B cell (primary cell): Measurements from ENCODE around the gene ZNF777. TPM values are rescaled to one million over a fixed set of nuclear protein-coding genes. Genes with fewer than 3 reads are reported as not detected.
A peak's percentile ranks its signal among the peaks of the same experiment; 100 is the strongest.

Source experiments
- ATAC-seq: fragments of 200-7000 bp; cut with Tn5 transposase; one replicate; pipeline ENCODE4 v1.10.0; 2021; ENCODE audit warnings: low read depth, mild to moderate bottlenecking, moderate number of reproducible peaks, moderate library complexity
- CTCF ChIA-PET: fragments of 350-600 bp; sonication (Branson Sonifier 250); formaldehyde crosslinking; loops from one replicate; lab custom pipeline; 2021; ENCODE audit warnings: antibody characterized with exemption, inconsistent platforms; lab: Charles Lee
- POLR2A ChIA-PET: fragments of 350-600 bp; sonication (Branson Sonifier 250); formaldehyde crosslinking; loops from one replicate; lab custom pipeline; 2021; ENCODE audit warnings: antibody characterized with exemption; lab: Charles Lee
- DNase-seq: peaks from one replicate; pipeline ENCODE4 v3.0.0; 2013
- H2AFZ ChIP-seq: 2 replicates; pipeline ENCODE4 v1.6.1; 2012; ENCODE audit warnings: mild to moderate bottlenecking, low read depth, low read length; ENCODE audit not compliant: insufficient read depth, poor library complexity, severe bottlenecking
- H3K27ac ChIP-seq, 2 donors: 1 replicate in 1 of 2; 2 replicates in 1 of 2; pipeline ENCODE4 v1.5.1; 2012 to 2013; ENCODE audit warnings: low read length in 2 of 2, mild to moderate bottlenecking in 2 of 2, moderate library complexity in 1 of 2
- H3K27me3 ChIP-seq, 4 experiments: fragments of 200-600 bp in 1 of 4; sonication (generic) in 1 of 4; replicated peaks in 1 of 4; 1 replicate in 2 of 4; 2 replicates in 2 of 4; pipeline versions ENCODE4 v1.6.1 to v1.7.0; 2013 to 2016; ENCODE audit warnings: low read length in 3 of 4, mild to moderate bottlenecking in 2 of 4, mixed read lengths in 1 of 4, moderate library complexity in 1 of 4; ENCODE audit not compliant: insufficient read depth in 4 of 4, control insufficient read depth in 3 of 4; ENCODE audit errors: control extremely low read depth in 1 of 4
- H3K36me3 ChIP-seq, 2 experiments: replicated peaks in 1 of 2; 1 replicate in 1 of 2; 2 replicates in 1 of 2; pipeline versions ENCODE4 v1.6.1 to v1.7.1; 2013; ENCODE audit warnings: low read length in 1 of 2; ENCODE audit not compliant: insufficient read depth in 2 of 2, control insufficient read depth in 1 of 2; ENCODE audit errors: control extremely low read depth in 1 of 2, extremely low read depth in 1 of 2
- H3K4me1 ChIP-seq, 2 donors: fragments of 200-600 bp in 1 of 2; sonication (generic) in 1 of 2; 1 replicate in 1 of 2; 2 replicates in 1 of 2; pipeline versions ENCODE4 v1.5.1 to v1.6.1; 2013 to 2017; ENCODE audit warnings: low read length in 2 of 2; ENCODE audit not compliant: control insufficient read depth in 2 of 2, insufficient read depth in 2 of 2
- H3K4me2 ChIP-seq: replicated peaks from 2 replicates; pipeline ENCODE3; 2012; ENCODE audit warnings: mild to moderate bottlenecking, low read depth, low read length; ENCODE audit not compliant: poor library complexity, severe bottlenecking
- H3K4me3 ChIP-seq, 5 experiments: fragments of 200-600 bp in 1 of 5; sonication (generic) in 1 of 5; 1 replicate in 3 of 5; 2 replicates in 2 of 5; pipeline versions ENCODE4 v1.5.1 to v1.7.0; 2011 to 2016; ENCODE audit warnings: low read length in 4 of 5, mild to moderate bottlenecking in 4 of 5, low read depth in 2 of 5, control low read depth in 1 of 5, moderate library complexity in 1 of 5; ENCODE audit not compliant: insufficient read depth in 1 of 5; ENCODE audit errors: control extremely low read depth in 1 of 5, extremely low read depth in 1 of 5
- H3K79me2 ChIP-seq: fragments of 200-600 bp; sonication (generic); one replicate; pipeline ENCODE4 v1.6.0; 2016; ENCODE audit warnings: low read length; ENCODE audit not compliant: control insufficient read depth, insufficient read depth
- H3K9ac ChIP-seq: fragments of 200-600 bp; sonication (generic); 2 replicates; pipeline ENCODE4 v1.6.1; 2017; ENCODE audit warnings: mild to moderate bottlenecking, low read length, moderate library complexity
- H3K9me3 ChIP-seq, 3 donors: one replicate each; pipeline versions ENCODE4 v1.6.1 to v1.7.1; 2013; ENCODE audit warnings: low read length in 2 of 3; ENCODE audit not compliant: control insufficient read depth in 2 of 3, insufficient read depth in 1 of 3; ENCODE audit errors: control extremely low read depth in 1 of 3
- H4K20me1 ChIP-seq: 2 replicates; pipeline ENCODE4 v1.6.0; 2012; ENCODE audit warnings: mild to moderate bottlenecking, low read length; ENCODE audit not compliant: insufficient read depth, control insufficient read depth, poor library complexity, severe bottlenecking
- H3K27ac Mint-ChIP-seq: one replicate; pipeline ENCODE4 v1.8.0; 2021; ENCODE audit warnings: mixed read lengths
- H3K27me3 Mint-ChIP-seq: one replicate; pipeline ENCODE4 v1.8.0; 2021; ENCODE audit warnings: mixed read lengths
- H3K4me1 Mint-ChIP-seq: one replicate; pipeline ENCODE4 v1.8.0; 2021; ENCODE audit warnings: mixed read lengths
- H3K4me3 Mint-ChIP-seq: one replicate; pipeline ENCODE4 v1.8.0; 2021; ENCODE audit warnings: mixed read lengths
- H3K9me3 Mint-ChIP-seq: one replicate; pipeline ENCODE4 v1.8.0; 2022; ENCODE audit warnings: mixed read lengths; ENCODE audit not compliant: insufficient read depth
- CTCF ChIP-seq: fragments of 200-600 bp; IDR thresholded peaks from one replicate; pipeline ENCODE4 v1.8.0; 2022; ENCODE audit warnings: antibody characterized with exemption, mild to moderate bottlenecking
- EZH2 ChIP-seq: IDR thresholded peaks from 2 replicates; pipeline ENCODE4 v1.6.1; 2012; ENCODE audit warnings: borderline replicate concordance, low read depth, mild to moderate bottlenecking, moderate library complexity, low read length; ENCODE audit not compliant: insufficient read depth, poor library complexity, severe bottlenecking
- WGBS: methylation state at CpG from one replicate; pipeline ENCODE4 v1.1.5; 2013; ENCODE audit warnings: missing lambda C conversion rate; ENCODE audit not compliant: insufficient coverage; 5-methylcytosine and 5-hydroxymethylcytosine counted together
- intact Hi-C: fragments of 100-400 bp; cut with micrococcal nuclease; formaldehyde crosslinking; loops from one replicate; pipeline ENCODE4 v1.10.0; 2022
- polyA plus RNA-seq: library from polyadenylated mRNA; depleted of rRNA; stranded (reverse); fragments of >200 nt; gene quantifications from 2 replicates; pipeline ENCODE4 v1.2.3, GENCODE V29; 2012
- total RNA-seq, 2 donors: library from RNA; stranded (reverse); fragments of 120-200 nt in 1 of 2; gene quantifications; 1 replicate in 1 of 2; 2 replicates in 1 of 2; pipeline versions ENCODE4 v1.2.3 to v1.2.4, GENCODE V29; 2013 to 2022

ZNF777 gene
- total and polyA plus RNA-seq, 2 donors (not counting 1 experiment from before 2014, with no cell fraction given) = 8.3 to 16.0 TPM

GRCh38 chr7:149409895-149410294, 51.0 kb downstream of the ZNF777 start:
- intact Hi-C loops = no loop called here
- no peak for ATAC-seq
- POLR2A ChIA-PET = no interaction called here

GRCh38 chr7:149404825-149405224, 56.0 kb downstream of the ZNF777 start:
- Mint-ChIP-seq H3K27me3 (peaks cover 29% of the 10 kb centered on the region), H3K4me1 (no peaks in the 10 kb centered on the region), H3K4me3 (no peak overlapping the region), H3K27ac (no peak overlapping the region), H3K9me3 (no peaks in the 10 kb centered on the region)
- WGBS = 100% methylated on average over 3 of the region's 6 CpGs
- ATAC-seq (no peak), DNase-seq (no peak)
- TF ChIP-seq CTCF = no peak
- TF ChIP-seq EZH2 = no peak
- Histone ChIP-seq H3K79me2 (no peaks in the 10 kb centered on the region), H3K4me3 (no peak overlapping the region), H3K9ac (no peak overlapping the region), H3K4me2 (no peak overlapping the region), H3K9me3 (no peaks in the 10 kb centered on the region), H3K27me3 (peaks cover 0 to 5% (median 0%) of the 10 kb centered on the region in 4 experiments), H3K36me3 (no peaks in the 10 kb centered on the region), H4K20me1 (no peaks in the 10 kb centered on the region), H2AFZ (no peak overlapping the region), H3K27ac (no peak overlapping the region), H3K4me1 (no peaks in the 10 kb centered on the region)
- ChIA-PET POLR2A (no interaction called here), CTCF (no interaction called here)
- intact Hi-C loops = no loop called here

More at GRCh38 chr7:149409895-149410294, 51.0 kb downstream of the ZNF777 start:
- Histone ChIP-seq H3K27ac (no peak overlapping the region), H3K4me2 (no peak overlapping the region), H3K9ac (no peak overlapping the region), H3K36me3 (no peaks in the 10 kb centered on the region), H2AFZ (no peak overlapping the region), H3K4me1 (no peaks in the 10 kb centered on the region), H4K20me1 (no peaks in the 10 kb centered on the region), H3K4me3 (no peak overlapping the region), H3K27me3 (peaks cover 0 to 17% (median 6%) of the 10 kb centered on the region in 4 experiments), H3K79me2 (no peaks in the 10 kb centered on the region), H3K9me3 (peaks cover 0 to under 1% (median 0%) of the 10 kb centered on the region in 3 donors)
- CTCF ChIA-PET = no interaction called here
- peaks cover 2% of the 10 kb centered on the region for H3K4me1 Mint-ChIP-seq
- TF ChIP-seq CTCF (no peak), EZH2 (no peak)
- WGBS = 50% methylated on average over 3 of the region's 6 CpGs
- peaks cover 42% of the 10 kb centered on the region for H3K27me3 Mint-ChIP-seq
- H3K4me3 Mint-ChIP-seq = no peak overlapping the region
- peak; percentile 9 for DNase-seq
- H3K27ac Mint-ChIP-seq = no peak overlapping the region
- H3K9me3 Mint-ChIP-seq = peaks cover 3% of the 10 kb centered on the region
